ENCODE results near the gene PDSS2. TPM values are rescaled to one million over a fixed set of nuclear protein-coding genes. Genes with fewer than 3 reads are reported as not detected.
"Not testable (repeated sequence)": the region's sequence is repeated elsewhere in the genome, so short reads cannot be mapped to it uniquely, and the experiment has no call there.

PDSS2 gene
- total RNA-seq, 1 experiment from 2014 or later: 12.5 TPM

GRCh38 chr6:107488875-107489635, 29.7 kb upstream of the PDSS2 start:
- peak overlapping the region; percentile 73 for H3K4me3 ChIP-seq (ENCODE audit: insufficient read depth, low read depth, low read length)
- H3K27me3 ChIP-seq (ENCODE audit: control insufficient read depth, insufficient read depth, low read length): peaks cover 59% of the 10 kb centered on the region
- H3K36me3 ChIP-seq (replicated peaks; ENCODE audit: control insufficient read depth, insufficient read depth, low read length): no peaks in the 10 kb centered on the region
- peak; percentile 90 for DNase-seq

- H3K36me3 ChIP-seq (replicated peaks; ENCODE audit: control insufficient read depth, insufficient read depth, low read length): no peaks in the 10 kb centered on the region
- H3K4me3 ChIP-seq (ENCODE audit: insufficient read depth, low read depth, low read length): peak overlapping the region; percentile 73
- peak; percentile 52 for DNase-seq
- H3K27me3 ChIP-seq (ENCODE audit: control insufficient read depth, insufficient read depth, low read length): peaks cover 59% of the 10 kb centered on the region
Observed at GRCh38 chr6:107488174-107488874, 29.0 kb upstream of the PDSS2 start.

- no peak overlapping the region for H3K4me3 ChIP-seq (ENCODE audit: insufficient read depth, low read depth, low read length)
- no peaks in the 10 kb centered on the region for H3K36me3 ChIP-seq (replicated peaks; ENCODE audit: control insufficient read depth, insufficient read depth, low read length)
- H3K27me3 ChIP-seq (ENCODE audit: control insufficient read depth, insufficient read depth, low read length): peaks cover 30% of the 10 kb centered on the region
- DNase-seq: no peak
Observed at GRCh38 chr6:107485157-107485556, 25.8 kb upstream of the PDSS2 start.

GRCh38 chr6:107479089-107479690, 19.8 kb upstream of the PDSS2 start:
- Histone ChIP-seq H3K36me3 (replicated peaks; ENCODE audit: control insufficient read depth, insufficient read depth, low read length) (no peaks in the 10 kb centered on the region), H3K27me3 (ENCODE audit: control insufficient read depth, insufficient read depth, low read length) (no peaks in the 10 kb centered on the region), H3K4me3 (ENCODE audit: insufficient read depth, low read depth, low read length) (no peak overlapping the region)
- no peak for DNase-seq

GRCh38 chr6:107475826-107476225, 16.5 kb upstream of the PDSS2 start:
- not testable (repeated sequence) for H3K27me3 ChIP-seq (ENCODE audit: control insufficient read depth, insufficient read depth, low read length); H3K36me3 ChIP-seq (replicated peaks; ENCODE audit: control insufficient read depth, insufficient read depth, low read length); DNase-seq; H3K4me3 ChIP-seq (ENCODE audit: insufficient read depth, low read depth, low read length)

- DNase-seq; H3K27me3 ChIP-seq (ENCODE audit: control insufficient read depth, insufficient read depth, low read length); H3K36me3 ChIP-seq (replicated peaks; ENCODE audit: control insufficient read depth, insufficient read depth, low read length); H3K4me3 ChIP-seq (ENCODE audit: insufficient read depth, low read depth, low read length): not testable (repeated sequence)
Observed at GRCh38 chr6:107475360-107475759, 16.0 kb upstream of the PDSS2 start.

- Histone ChIP-seq H3K27me3 (ENCODE audit: control insufficient read depth, insufficient read depth, low read length) (no peaks in the 10 kb centered on the region), H3K36me3 (replicated peaks; ENCODE audit: control insufficient read depth, insufficient read depth, low read length) (no peaks in the 10 kb centered on the region), H3K4me3 (ENCODE audit: insufficient read depth, low read depth, low read length) (no peak overlapping the region)
- no peak for DNase-seq
Observed at GRCh38 chr6:107473660-107474059, 14.3 kb upstream of the PDSS2 start.

- H3K36me3 ChIP-seq (replicated peaks; ENCODE audit: control insufficient read depth, insufficient read depth, low read length): no peaks in the 10 kb centered on the region
- no peak for DNase-seq
- H3K4me3 ChIP-seq (ENCODE audit: insufficient read depth, low read depth, low read length): no peak overlapping the region
- H3K27me3 ChIP-seq (ENCODE audit: control insufficient read depth, insufficient read depth, low read length): no peaks in the 10 kb centered on the region
Observed at GRCh38 chr6:107470364-107470763, 11.0 kb upstream of the PDSS2 start.

- H3K36me3 ChIP-seq (replicated peaks; ENCODE audit: control insufficient read depth, insufficient read depth, low read length): no peaks in the 10 kb centered on the region
- no peak for DNase-seq
- H3K4me3 ChIP-seq (ENCODE audit: insufficient read depth, low read depth, low read length): no peak overlapping the region
- H3K27me3 ChIP-seq (ENCODE audit: control insufficient read depth, insufficient read depth, low read length): no peaks in the 10 kb centered on the region
Observed at GRCh38 chr6:107466062-107466461, 6.7 kb upstream of the PDSS2 start.

GRCh38 chr6:107460083-107460631, 793 bp upstream of the PDSS2 start:
- no peaks in the 10 kb centered on the region for H3K36me3 ChIP-seq (replicated peaks; ENCODE audit: control insufficient read depth, insufficient read depth, low read length)
- DNase-seq: no peak
- H3K27me3 ChIP-seq (ENCODE audit: control insufficient read depth, insufficient read depth, low read length): no peaks in the 10 kb centered on the region
- peak overlapping the region; percentile 82 for H3K4me3 ChIP-seq (ENCODE audit: insufficient read depth, low read depth, low read length)

- Histone ChIP-seq H3K27me3 (ENCODE audit: control insufficient read depth, insufficient read depth, low read length) (no peaks in the 10 kb centered on the region), H3K36me3 (replicated peaks; ENCODE audit: control insufficient read depth, insufficient read depth, low read length) (no peaks in the 10 kb centered on the region), H3K4me3 (ENCODE audit: insufficient read depth, low read depth, low read length) (peak overlapping the region; percentile 82)
- peak; percentile 58 for DNase-seq
Observed at GRCh38 chr6:107458672-107459282, 587 bp downstream of the PDSS2 start.

GRCh38 chr6:107448776-107449175, 10.6 kb downstream of the PDSS2 start:
- no peaks in the 10 kb centered on the region for H3K27me3 ChIP-seq (ENCODE audit: control insufficient read depth, insufficient read depth, low read length)
- no peak overlapping the region for H3K4me3 ChIP-seq (ENCODE audit: insufficient read depth, low read depth, low read length)
- DNase-seq: no peak
- peaks cover 1% of the 10 kb centered on the region for H3K36me3 ChIP-seq (replicated peaks; ENCODE audit: control insufficient read depth, insufficient read depth, low read length)

- Histone ChIP-seq H3K27me3 (ENCODE audit: control insufficient read depth, insufficient read depth, low read length) (no peaks in the 10 kb centered on the region), H3K36me3 (replicated peaks; ENCODE audit: control insufficient read depth, insufficient read depth, low read length) (peaks cover 1% of the 10 kb centered on the region), H3K4me3 (ENCODE audit: insufficient read depth, low read depth, low read length) (no peak overlapping the region)
- DNase-seq: no peak
Observed at GRCh38 chr6:107447663-107448216, 11.6 kb downstream of the PDSS2 start.

GRCh38 chr6:107444277-107444676, 15.1 kb downstream of the PDSS2 start:
- no peak overlapping the region for H3K4me3 ChIP-seq (ENCODE audit: insufficient read depth, low read depth, low read length)
- H3K27me3 ChIP-seq (ENCODE audit: control insufficient read depth, insufficient read depth, low read length): no peaks in the 10 kb centered on the region
- no peak for DNase-seq
- H3K36me3 ChIP-seq (replicated peaks; ENCODE audit: control insufficient read depth, insufficient read depth, low read length): peaks cover 1% of the 10 kb centered on the region; the same call in 1 of the 2 replicates
